Pancreas (tissue), 10 donors: ENCODE measurements around the gene TGFBR2. TPM values are rescaled to one million over a fixed set of nuclear protein-coding genes. Genes with fewer than 3 reads are reported as not detected.

Experiments used
- ATAC-seq, 4 donors: fragments of 200-7000 bp; cut with Tn5 transposase; one replicate each; pipeline versions ENCODE4 v1.8.0 to v1.9.1; 2020; ENCODE audit warnings: mild to moderate bottlenecking in 4 of 4, moderate library complexity in 4 of 4
- DNase-seq, 6 donors: peaks; one replicate each; pipeline ENCODE4 v3.0.0-alpha.2; 2020
- FAIRE-seq: peaks from 2 replicates; lab custom pipeline; 2012; peaks lifted over from hg19 to GRCh38; lab: Jason Lieb, UNC
- H3K27ac ChIP-seq, 4 donors: fragments of 200-600 bp; sonication (generic); 1 replicate in 3 of 4; 2 replicates in 1 of 4; pipeline versions ENCODE4 v1.5.0 to v1.8.0; 2020
- H3K27me3 ChIP-seq, 4 donors: fragments of 200-600 bp; one replicate each; pipeline ENCODE4 v1.8.0; 2021
- H3K36me3 ChIP-seq, 3 donors: fragments of 200-600 bp; sonication (generic) in 1 of 3; one replicate each; pipeline versions ENCODE4 v1.5.0 to v1.8.0; 2020 to 2021
- H3K4me1 ChIP-seq, 3 donors: fragments of 200-600 bp; one replicate each; pipeline ENCODE4 v1.8.0; 2021
- H3K4me3 ChIP-seq, 4 donors: fragments of 200-600 bp; sonication (generic) in 2 of 4; one replicate each; pipeline versions ENCODE4 v1.5.0 to v1.8.0; 2020 to 2021
- H3K9me3 ChIP-seq, 4 donors: fragments of 200-600 bp; one replicate each; pipeline ENCODE4 v1.8.0; 2021
- CTCF ChIP-seq, 4 donors: fragments of 200-600 bp; sonication (generic) in 3 of 4; IDR thresholded peaks; one replicate each; pipeline versions ENCODE4 v1.5.0 to v1.8.0; 2021; ENCODE audit warnings: antibody characterized with exemption in 4 of 4
- WGBS, 2 donors: extraction: QIAGEN DNeasy Blood & Tissue Kit; methylation state at CpG; one replicate each; pipeline ENCODE4 v1.1.7; 2013; 5-methylcytosine and 5-hydroxymethylcytosine counted together
- intact Hi-C, 3 donors: fragments of 100-400 bp; cut with DNase I; formaldehyde crosslinking; loops; one replicate each; pipeline versions ENCODE4 v1.11.1 to v1.14.2; 2022
- polyA plus RNA-seq, 2 donors: library from polyadenylated mRNA; stranded (reverse); fragments of 200-250 nt; gene quantifications; one replicate each; pipeline ENCODE4 v1.2.3, GENCODE V29; 2013
- total RNA-seq, 6 donors: library from RNA; stranded (reverse); fragmentation: NEBNext Ultra II Directional in 4 of 6; extraction: Animal tissue kit (Norgen Biotek cat#: 25700) in 4 of 6; gene quantifications; one replicate each; pipeline versions ENCODE4 v1.2.1 to v1.2.4, GENCODE V29; 2021 to 2023
- donor health status: healthy with polysubstance abuse.
- donor health status: DM: no; HTN: no; CAD: no; lungs with moderate emphysema.
- donor health status: DM: no; HTN: no; CAD: no.
- donor health status: control.
- donor health status: control.
- donor health status: Bipolar disorder and iron deficiency.
- donor health status: DM: yes; HTN: yes; CAD: no.
- donor health status: DM: no; HTN: no; CAD: no.
- donor health status: DM: no; HTN: no; CAD: no.
- donor health status: DM: yes; HTN: yes; CAD: no.

The TGFBR2 gene
- total and polyA plus RNA-seq, 8 donors = 9.0 to 60.8 (median 31.1) TPM

GRCh38 chr3:30613133-30613825, 6.9 kb downstream of the TGFBR2 start:
- no peak for FAIRE-seq
- ATAC-seq = peak in 2 of 4 donors; percentile 13 to 24

GRCh38 chr3:30614373-30614772, 8.0 kb downstream of the TGFBR2 start:
- FAIRE-seq = no peak
- H3K27ac ChIP-seq = no peak overlapping the region
- no peaks in the 10 kb centered on the region for H3K27me3 ChIP-seq
- no peak for ATAC-seq
- no peaks in the 10 kb centered on the region for H3K9me3 ChIP-seq
- WGBS, 2 donors = 83 to 89% methylated on average over 4 of the region's 4 CpGs
- H3K4me1 ChIP-seq = peaks cover 0 to 29% (median 19%) of the 10 kb centered on the region in 3 donors
- DNase-seq = no peak
- TF ChIP-seq CTCF (IDR thresholded peaks at IDR 0.05) = no peak
- intact Hi-C loops = no loop called here
- no peak overlapping the region for H3K4me3 ChIP-seq
- H3K36me3 ChIP-seq = no peaks in the 10 kb centered on the region

More at GRCh38 chr3:30613133-30613825, 6.9 kb downstream of the TGFBR2 start:
- Histone ChIP-seq H3K4me3 (no peak overlapping the region), H3K36me3 (no peaks in the 10 kb centered on the region), H3K4me1 (peaks cover 7 to 38% (median 26%) of the 10 kb centered on the region in 3 donors), H3K9me3 (no peaks in the 10 kb centered on the region), H3K27me3 (no peaks in the 10 kb centered on the region), H3K27ac (no peak overlapping the region)
- intact Hi-C loops = no loop called here
- DNase-seq = no peak
- no peak for TF ChIP-seq CTCF (IDR thresholded peaks at IDR 0.05)
- 75 to 78% methylated on average over 3 of the region's 3 CpGs for WGBS, 2 donors

GRCh38 chr3:30614943-30615342, 8.5 kb downstream of the TGFBR2 start:
- Histone ChIP-seq H3K9me3 (no peaks in the 10 kb centered on the region), H3K27ac (no peak overlapping the region), H3K27me3 (no peaks in the 10 kb centered on the region), H3K4me1 (peaks cover 0 to 25% (median 19%) of the 10 kb centered on the region in 3 donors), H3K4me3 (no peak overlapping the region), H3K36me3 (no peaks in the 10 kb centered on the region)
- FAIRE-seq (no peak), DNase-seq (no peak), ATAC-seq (peak in 3 of 4 donors; percentile 30 to 56 (median 50))
- intact Hi-C loops = no loop called here
- 60 to 68% methylated on average over 1 of the region's 1 CpG for WGBS, 2 donors
- TF ChIP-seq CTCF (IDR thresholded peaks at IDR 0.05) = no peak

GRCh38 chr3:30615615-30616346, 9.4 kb downstream of the TGFBR2 start:
- 60 to 70% methylated on average over 3 of the region's 3 CpGs for WGBS, 2 donors
- Histone ChIP-seq H3K27me3 (no peaks in the 10 kb centered on the region), H3K4me1 (peaks cover 0 to 25% (median 19%) of the 10 kb centered on the region in 3 donors), H3K36me3 (no peaks in the 10 kb centered on the region), H3K27ac (no peak overlapping the region), H3K9me3 (no peaks in the 10 kb centered on the region), H3K4me3 (no peak overlapping the region)
- FAIRE-seq = no peak
- peak in 2 of 4 donors; percentile 44 to 45 for ATAC-seq
- intact Hi-C loops = no loop called here
- no peak for DNase-seq
- no peak for TF ChIP-seq CTCF (IDR thresholded peaks at IDR 0.05)
